Measurements from ENCODE around the gene GPR146. TPM values are rescaled to one million over a fixed set of nuclear protein-coding genes. Genes with fewer than 3 reads are reported as not detected.

GPR146 gene
- total and polyA plus RNA-seq, 9 donors, result 6.1 to 25.0 (median 8.4) TPM

GRCh38 chr7:1086588-1087464 is 42.5 kb downstream of the GPR146 start:
- Histone ChIP-seq H3K27me3 (no peaks in the 10 kb centered on the region), H3K4me3 (peak overlapping the region; percentile 40), H3K4me1 (ENCODE audit: insufficient read depth) (peaks cover 9% of the 10 kb centered on the region), H3K36me3 (no peaks in the 10 kb centered on the region), H3K9me3 (no peaks in the 10 kb centered on the region), H3K27ac (no peak overlapping the region)
- intact Hi-C loops (cut with DNase I), result loop anchor here in 3 of 4 donors (5.0 to 10.0 kb wide), 2 partner anchors 88 to 90 kb away; no protein-coding TSS in a partner anchor
- DNase-seq, result peak; percentile 62 to 83 (median 79)
- WGBS, 3 donors, result 8 to 9% (median 9%) methylated on average over 44 to 45 of the region's 45 CpGs
- TF ChIP-seq EP300 (IDR thresholded peaks at IDR 0.05) (no peak), CTCF (IDR thresholded peaks at IDR 0.05) (peak; percentile 81 to 95 (median 82))

GRCh38 chr7:1087465-1087814 is 43.1 kb downstream of the GPR146 start:
- no peak for TF ChIP-seq EP300 (IDR thresholded peaks at IDR 0.05)
- TF ChIP-seq POLR2A (IDR thresholded peaks at IDR 0.05), result no peak
- no peak for TF ChIP-seq CTCF (IDR thresholded peaks at IDR 0.05)
- Histone ChIP-seq H3K9me3 (no peaks in the 10 kb centered on the region), H3K4me3 (peak overlapping the region; percentile 40), H3K27ac (no peak overlapping the region), H3K4me1 (ENCODE audit: insufficient read depth) (peaks cover 9% of the 10 kb centered on the region), H3K27me3 (no peaks in the 10 kb centered on the region), H3K36me3 (no peaks in the 10 kb centered on the region)
- DNase-seq, result no peak
- intact Hi-C loops (cut with DNase I), result loop anchor here in 3 of 4 donors (5.0 to 10.0 kb wide), 2 partner anchors 87 to 90 kb away; no protein-coding TSS in a partner anchor
- 13 to 14% (median 14%) methylated on average over 6 of the region's 6 CpGs for WGBS, 3 donors

GRCh38 chr7:1087952-1088920 is 43.9 kb downstream of the GPR146 start, which contains the start of gene GPER1:
Gene GPER1 (plus strand): TSS chr7:1088113. CDS start chr7:1091729, 3,616 bp downstream.
- intact Hi-C loops (cut with DNase I), result loop anchor here in 3 of 4 donors (2.0 to 10.0 kb wide), 3 partner anchors 35 to 89 kb away; no protein-coding TSS in a partner anchor
- Histone ChIP-seq H3K4me3 (peak within 1 kb of the TSS; percentile 40), H3K27ac (peak within 1 kb of the TSS in 1 of 2 donors; percentile 47), H3K27me3 (no peaks in the 10 kb centered on the region), H3K36me3 (no peaks in the 10 kb centered on the region), H3K9me3 (no peaks in the 10 kb centered on the region), H3K4me1 (ENCODE audit: insufficient read depth) (peaks cover 9% of the 10 kb centered on the region)
- no peak for TF ChIP-seq POLR2A (IDR thresholded peaks at IDR 0.05)
- no peak for TF ChIP-seq EP300 (IDR thresholded peaks at IDR 0.05)
- no peak for TF ChIP-seq CTCF (IDR thresholded peaks at IDR 0.05)
- DNase-seq, result peak; percentile 52 to 79 (median 65)
- WGBS, 3 donors, result 24 to 34% (median 32%) methylated on average over 26 to 28 of the region's 28 CpGs

GRCh38 chr7:1090236-1090635 is 45.9 kb downstream of the GPR146 start:
- intact Hi-C loops (cut with DNase I), result loop anchor here in 2 of 4 donors (5.0 kb wide), 2 partner anchors 37 to 82 kb away; no protein-coding TSS in a partner anchor
- 91 to 93% (median 93%) methylated on average over 14 to 21 of the region's 21 CpGs for WGBS, 3 donors
- H3K36me3 ChIP-seq, result no peaks in the 10 kb centered on the region

More at GRCh38 chr7:1090236-1090635, 45.9 kb downstream of the GPR146 start:
- H3K27ac ChIP-seq, result no peak overlapping the region
- H3K4me1 ChIP-seq (ENCODE audit: insufficient read depth), result peaks cover 9% of the 10 kb centered on the region
- TF ChIP-seq EP300 (IDR thresholded peaks at IDR 0.05), result no peak
- H3K4me3 ChIP-seq, result no peak overlapping the region
- no peaks in the 10 kb centered on the region for H3K9me3 ChIP-seq
- DNase-seq, result no peak
- no peaks in the 10 kb centered on the region for H3K27me3 ChIP-seq
